IMR-90 (cell line): ENCODE data around the gene NAGPA. TPM values are rescaled to one million over a fixed set of nuclear protein-coding genes. Genes with fewer than 3 reads are reported as not detected.

Experiments used
- ATAC-seq: fragments of 200-7000 bp; cut with Tn5 transposase; 2 replicates; pipeline ENCODE4 v1.9.1; 2020; ENCODE audit warnings: low read depth, mild to moderate bottlenecking, moderate library complexity
- BruUV-seq: library from RNA; stranded (reverse); fragments of 400-500 nt; replicated peaks from 2 replicates; lab custom pipeline; 2021; lab: Mats Ljungman, UMichigan
- CTCF ChIA-PET: fragments of 300-600 bp; formaldehyde crosslinking; extraction: SDS; loops from one replicate; lab custom pipeline; 2021; ENCODE audit warnings: antibody characterized with exemption; lab: Yijun Ruan, JAX
- POLR2A ChIA-PET: fragments of 300-600 bp; sonication (Branson Sonifier 250); formaldehyde crosslinking; loops from one replicate; lab custom pipeline; 2022; ENCODE audit warnings: antibody characterized with exemption; ENCODE audit not compliant: unreplicated experiment; lab: Charles Lee
- DNase-seq: peaks from one replicate; pipeline ENCODE4 v3.0.0; 2013
- H2AFZ ChIP-seq: replicated peaks from 2 replicates; pipeline ENCODE3; 2013; ENCODE audit warnings: low read length, mild to moderate bottlenecking; ENCODE audit not compliant: poor library complexity
- H2AK5ac ChIP-seq: 2 replicates; pipeline ENCODE4 v1.6.1; 2013; ENCODE audit warnings: low read depth, low read length, inconsistent platforms
- H2AK9ac ChIP-seq: replicated peaks from 2 replicates; pipeline ENCODE3; 2013; ENCODE audit warnings: mild to moderate bottlenecking, low read depth, low read length, moderate library complexity; ENCODE audit not compliant: poor library complexity
- H2BK120ac ChIP-seq: 2 replicates; pipeline ENCODE4 v1.6.1; 2013; ENCODE audit warnings: low read depth, low read length, inconsistent platforms
- H2BK15ac ChIP-seq: 3 replicates; pipeline ENCODE4 v1.6.1; 2013; ENCODE audit warnings: low read depth, low read length, inconsistent platforms
- H2BK20ac ChIP-seq: 2 replicates; pipeline ENCODE4 v1.6.1; 2013; ENCODE audit warnings: low read depth, mild to moderate bottlenecking, inconsistent platforms, low read length, moderate library complexity
- H2BK5ac ChIP-seq: 2 replicates; pipeline ENCODE4 v1.6.1; 2013; ENCODE audit warnings: mild to moderate bottlenecking, low read depth, low read length, inconsistent platforms; ENCODE audit not compliant: poor library complexity, severe bottlenecking
- H3K14ac ChIP-seq: replicated peaks from 2 replicates; pipeline ENCODE4 v1.6.1; 2013; ENCODE audit warnings: low read depth, low read length, inconsistent platforms
- H3K18ac ChIP-seq: 2 replicates; pipeline ENCODE4 v1.6.1; 2013; ENCODE audit warnings: low read depth, low read length, control low read depth
- H3K23ac ChIP-seq: 2 replicates; pipeline ENCODE4 v1.6.1; 2013; ENCODE audit warnings: low read depth, low read length, inconsistent platforms
- H3K27ac ChIP-seq: 2 replicates; pipeline ENCODE4 v1.5.1; 2013; ENCODE audit warnings: mild to moderate bottlenecking, control low read depth, low read length; ENCODE audit not compliant: insufficient read depth
- H3K27me3 ChIP-seq: 2 replicates; pipeline ENCODE4 v1.6.1; 2013; ENCODE audit warnings: low read length; ENCODE audit not compliant: control insufficient read depth, insufficient read depth
- H3K36me3 ChIP-seq: 2 replicates; pipeline ENCODE4 v1.6.1; 2013; ENCODE audit warnings: low read length, mixed read lengths; ENCODE audit not compliant: control insufficient read depth, insufficient read depth
- H3K4ac ChIP-seq: 2 replicates; pipeline ENCODE4 v1.6.1; 2013; ENCODE audit warnings: low read depth, low read length, inconsistent platforms
- H3K4me1 ChIP-seq: 2 replicates; pipeline ENCODE4 v1.6.1; 2013; ENCODE audit warnings: low read length, mixed read lengths; ENCODE audit not compliant: control insufficient read depth, insufficient read depth
- H3K4me2 ChIP-seq: 2 replicates; pipeline ENCODE4 v1.6.1; 2013; ENCODE audit warnings: low read depth, mild to moderate bottlenecking, control low read depth, low read length, moderate library complexity
- H3K4me3 ChIP-seq: 2 replicates; pipeline ENCODE4 v1.5.1; 2013; ENCODE audit warnings: low read depth, mild to moderate bottlenecking, control low read depth, low read length, moderate library complexity; ENCODE audit not compliant: insufficient read depth
- H3K56ac ChIP-seq: 2 replicates; pipeline ENCODE4 v1.6.1; 2013; ENCODE audit warnings: low read length, inconsistent platforms; ENCODE audit not compliant: insufficient read depth; ENCODE audit errors: extremely low read depth
- H3K79me1 ChIP-seq, 2 experiments: 2 replicates each; pipeline ENCODE4 v1.6.1; 2013; ENCODE audit warnings: low read length in 2 of 2, inconsistent platforms in 1 of 2, low read depth in 1 of 2
- H3K9ac ChIP-seq: 2 replicates; pipeline ENCODE4 v1.6.1; 2013; ENCODE audit warnings: low read depth, low read length, control low read depth
- H3K9me1 ChIP-seq: 2 replicates; pipeline ENCODE4 v1.6.1; 2013; ENCODE audit warnings: low read length, inconsistent platforms; ENCODE audit not compliant: insufficient read depth
- H3K9me3 ChIP-seq: 2 replicates; pipeline ENCODE4 v1.6.1; 2013; ENCODE audit warnings: low read length; ENCODE audit not compliant: control insufficient read depth, insufficient read depth
- H4K20me1 ChIP-seq: 2 replicates; pipeline ENCODE4 v1.6.1; 2013; ENCODE audit warnings: low read length, inconsistent platforms; ENCODE audit not compliant: insufficient read depth
- H4K5ac ChIP-seq: 2 replicates; pipeline ENCODE4 v1.6.1; 2013; ENCODE audit warnings: mild to moderate bottlenecking, low read depth, low read length, control low read depth
- H4K8ac ChIP-seq, 2 experiments: 2 replicates each; pipeline ENCODE4 v1.6.1; 2013; ENCODE audit warnings: low read depth in 2 of 2, low read length in 2 of 2, control low read depth in 1 of 2, inconsistent platforms in 1 of 2
- H4K91ac ChIP-seq: 2 replicates; pipeline ENCODE4 v1.6.1; 2013; ENCODE audit warnings: low read depth, low read length, inconsistent platforms; ENCODE audit not compliant: insufficient read depth
- CEBPB ChIP-seq: IDR thresholded peaks from 2 replicates; pipeline ENCODE4 v1.6.1; 2012; ENCODE audit warnings: low read depth, low read length, improper control_type of control experiment
- MAFK ChIP-seq: IDR thresholded peaks from 2 replicates; pipeline ENCODE4 v1.6.1; 2012; ENCODE audit warnings: low read depth, low read length, improper control_type of control experiment
- WGBS, 2 experiments: methylation state at CpG; one replicate each; pipeline versions ENCODE4 v1.1.5 to v1.1.7; 2013; ENCODE audit warnings: missing lambda C conversion rate in 2 of 2; ENCODE audit not compliant: insufficient read length in 1 of 2; ENCODE audit errors: extremely low coverage in 2 of 2; 5-methylcytosine and 5-hydroxymethylcytosine counted together
- dilution Hi-C: fragments of 300-500 bp; cut with HindIII; formaldehyde crosslinking; loops from one replicate; pipeline ENCODE4 v1.14.3; 2018; ENCODE audit warnings: low sequenced_read_pairs; ENCODE audit not compliant: unreplicated experiment
- in situ Hi-C: fragments of 300-500 bp; cut with MboI; formaldehyde crosslinking; loops from 3 replicates; pipeline ENCODE4 v1.14.3; 2019; ENCODE audit warnings: low sequenced_read_pairs, inconsistent platforms, mixed read lengths
- intact Hi-C: fragments of 100-400 bp; cut with micrococcal nuclease; formaldehyde crosslinking; loops from 2 replicates; pipeline ENCODE4 v1.10.0; 2022
- polyA plus RNA-seq, 3 experiments: library from polyadenylated mRNA; depleted of rRNA; stranded (reverse); fragments of >200 nt; gene quantifications; 2 replicates each; pipeline ENCODE4 v1.2.3, GENCODE V29; 2012; ENCODE audit warnings: low replicate concordance in 1 of 3
- total RNA-seq: library from RNA; depleted of rRNA; stranded (reverse); fragments of >200 nt; gene quantifications from 2 replicates; pipeline ENCODE4 v1.2.3, GENCODE V29; 2012

The NAGPA gene
- total and polyA plus RNA-seq, 2 of the 4 experiments (the other 2 are of a cell fraction), result 6.5 to 12.2 TPM

- Histone ChIP-seq H2AK9ac (no peak overlapping the region), H3K14ac (no peak overlapping the region), H3K79me1 (no peaks in the 10 kb centered on the region), H3K9ac (no peak overlapping the region), H4K8ac (no peak overlapping the region), H3K4me1 (no peaks in the 10 kb centered on the region), H3K27ac (no peak overlapping the region), H4K5ac (no peak overlapping the region), H2BK120ac (no peak overlapping the region), H3K23ac (no peak overlapping the region), H3K56ac (no peak overlapping the region), H3K36me3 (no peaks in the 10 kb centered on the region), H3K4me2 (no peak overlapping the region), H2BK5ac (no peak overlapping the region), H2BK15ac (no peak overlapping the region), H3K18ac (no peak overlapping the region), H3K27me3 (peaks cover 15% of the 10 kb centered on the region; the same call in 1 of the 2 replicates), H4K20me1 (no peaks in the 10 kb centered on the region), H2AFZ (no peak overlapping the region), H2AK5ac (no peak overlapping the region), H3K9me3 (no peaks in the 10 kb centered on the region), H3K9me1 (no peaks in the 10 kb centered on the region), H4K91ac (no peak overlapping the region), H3K4ac (no peak overlapping the region), H2BK20ac (no peak overlapping the region), H3K4me3 (no peak overlapping the region)
- no peak for TF ChIP-seq CEBPB
- TF ChIP-seq MAFK, result no peak
- BruUV-seq, result no TSS peak
- dilution Hi-C loops (no loop called here), intact Hi-C loops (no loop called here), in situ Hi-C loops (no loop called here)
- ATAC-seq, result no peak
- no peak for DNase-seq
- ChIA-PET CTCF (no interaction called here), POLR2A (no interaction called here)
- WGBS, 2 experiments, result 80% methylated on average over 1 of the region's 5 CpGs; no CpG with 5 or more reads in 1 of the 2 experiments
Observed at GRCh38 chr16:5017678-5017969, 16.1 kb downstream of the NAGPA start.
